ENCODE data around the gene ASMTL. TPM values are rescaled to one million over a fixed set of nuclear protein-coding genes. Genes with fewer than 3 reads are reported as not detected.

The ASMTL gene
- polyA plus RNA-seq, 1 donor (not counting 4 experiments of a cell fraction or from before 2014, with no cell fraction given): 13.8 TPM

DNA sequence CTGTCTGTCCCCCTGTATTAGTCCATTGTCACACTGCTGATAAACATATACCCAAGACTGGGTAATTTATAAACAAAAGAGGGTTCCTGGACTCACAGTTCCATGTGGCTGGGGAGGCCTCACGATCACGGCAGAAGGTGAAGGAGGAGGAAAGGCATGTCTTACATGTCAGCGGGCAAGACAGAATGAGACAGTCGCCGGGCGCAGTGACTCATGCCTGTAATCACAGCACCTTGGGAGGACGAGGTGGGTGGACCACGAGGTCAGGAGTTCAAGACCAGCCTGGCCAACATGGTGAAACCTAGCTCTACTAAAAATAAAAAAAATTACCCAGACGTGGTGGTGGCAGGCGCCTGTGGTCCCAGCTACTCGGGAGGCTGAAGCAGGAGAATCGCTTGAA lies 91.4 kb downstream of the ASMTL start:
- Histone ChIP-seq H3K36me3 (ENCODE audit: control insufficient read depth in 2 of 2, extremely low read depth in 1 of 2, insufficient read depth in 2 of 2, low read length in 2 of 2) (no peaks in the 10 kb centered on the region), H3K9me3 (ENCODE audit: control insufficient read depth, low read depth, low read length) (no peaks in the 10 kb centered on the region), H3K4me2 (ENCODE audit: control insufficient read depth, extremely low read depth, insufficient read depth, low read depth, low read length) (no peak overlapping the region), H3K27ac (ENCODE audit: control insufficient read depth, insufficient read depth, low read length) (no peak overlapping the region), H4K20me1 (ENCODE audit: control insufficient read depth, extremely low read depth, insufficient read depth, low read length) (no peaks in the 10 kb centered on the region), H2AFZ (ENCODE audit: control insufficient read depth, low read length) (no peak overlapping the region), H3K9me1 (ENCODE audit: control insufficient read depth, extremely low read depth, insufficient read depth, low read length) (no peaks in the 10 kb centered on the region), H3K4me3 (ENCODE audit: control insufficient read depth in 2 of 3, extremely low read depth in 1 of 3, insufficient read depth in 2 of 3, low read depth in 1 of 3, low read length in 3 of 3) (no peak overlapping the region), H3K27me3 (ENCODE audit: control insufficient read depth, extremely low read depth, insufficient read depth, low read length) (no peaks in the 10 kb centered on the region), H3K4me1 (ENCODE audit: control insufficient read depth, extremely low read depth, insufficient read depth, low read length) (no peaks in the 10 kb centered on the region), H3K9ac (ENCODE audit: control insufficient read depth, extremely low read depth, insufficient read depth, low read length) (no peak overlapping the region), H3K79me2 (ENCODE audit: control insufficient read depth, insufficient read depth, low read length) (no peaks in the 10 kb centered on the region)
- DNase-seq (ENCODE audit: low read depth, low spot score): no peak
- no peak for TF ChIP-seq EZH2 (IDR thresholded peaks at IDR 0.05; ENCODE audit: low read length)
- TF ChIP-seq, protein P1, sequence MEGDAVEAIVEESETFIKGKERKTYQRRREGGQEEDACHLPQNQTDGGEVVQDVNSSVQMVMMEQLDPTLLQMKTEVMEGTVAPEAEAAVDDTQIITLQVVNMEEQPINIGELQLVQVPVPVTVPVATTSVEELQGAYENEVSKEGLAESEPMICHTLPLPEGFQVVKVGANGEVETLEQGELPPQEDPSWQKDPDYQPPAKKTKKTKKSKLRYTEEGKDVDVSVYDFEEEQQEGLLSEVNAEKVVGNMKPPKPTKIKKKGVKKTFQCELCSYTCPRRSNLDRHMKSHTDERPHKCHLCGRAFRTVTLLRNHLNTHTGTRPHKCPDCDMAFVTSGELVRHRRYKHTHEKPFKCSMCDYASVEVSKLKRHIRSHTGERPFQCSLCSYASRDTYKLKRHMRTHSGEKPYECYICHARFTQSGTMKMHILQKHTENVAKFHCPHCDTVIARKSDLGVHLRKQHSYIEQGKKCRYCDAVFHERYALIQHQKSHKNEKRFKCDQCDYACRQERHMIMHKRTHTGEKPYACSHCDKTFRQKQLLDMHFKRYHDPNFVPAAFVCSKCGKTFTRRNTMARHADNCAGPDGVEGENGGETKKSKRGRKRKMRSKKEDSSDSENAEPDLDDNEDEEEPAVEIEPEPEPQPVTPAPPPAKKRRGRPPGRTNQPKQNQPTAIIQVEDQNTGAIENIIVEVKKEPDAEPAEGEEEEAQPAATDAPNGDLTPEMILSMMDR (optimal IDR thresholded peaks at IDR 0.05 in 1 of 3, IDR thresholded peaks at IDR 0.05 in 1 of 3, conservative IDR thresholded peaks at IDR 0.05 in 1 of 3; ENCODE audit: extremely low read depth in 1 of 3, insufficient read depth in 2 of 3, low read length in 3 of 3): no peak
- no peak for FAIRE-seq
- dilution Hi-C loops (cut with MboI; ENCODE audit: extremely low pct_ligation_motif_present, low sequenced_read_pairs): no loop called here

DNA sequence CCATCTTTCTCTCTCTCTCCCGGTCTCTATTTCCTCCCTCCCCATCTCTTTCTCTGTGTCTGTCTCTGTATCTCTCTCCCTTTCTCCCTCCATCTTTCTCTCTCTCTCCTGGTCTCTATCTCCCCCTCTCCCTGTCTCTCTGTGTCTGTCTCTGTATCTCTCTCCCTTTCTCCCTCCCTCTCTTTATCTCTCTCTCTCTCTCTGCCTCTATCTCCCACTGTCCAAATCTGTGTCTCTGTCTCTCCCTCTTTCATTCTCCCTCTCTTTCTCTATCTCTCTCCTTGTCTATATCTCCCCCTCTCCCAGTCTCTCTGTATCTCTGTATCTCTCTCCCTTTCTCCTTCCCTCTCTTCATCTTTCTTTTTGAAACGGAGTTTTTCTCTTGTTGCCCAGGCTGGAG lies 92.5 kb downstream of the ASMTL start:
- H3K79me2 ChIP-seq (ENCODE audit: control insufficient read depth, insufficient read depth, low read length): no peaks in the 10 kb centered on the region
- DNase-seq (ENCODE audit: low read depth, low spot score): no peak
- no peaks in the 10 kb centered on the region for H3K4me1 ChIP-seq (ENCODE audit: control insufficient read depth, extremely low read depth, insufficient read depth, low read length)
- dilution Hi-C loops (cut with MboI; ENCODE audit: extremely low pct_ligation_motif_present, low sequenced_read_pairs): no loop called here
- no peak for FAIRE-seq
- no peak overlapping the region for H3K9ac ChIP-seq (ENCODE audit: control insufficient read depth, extremely low read depth, insufficient read depth, low read length)
- TF ChIP-seq, protein P1 (optimal IDR thresholded peaks at IDR 0.05 in 1 of 3, IDR thresholded peaks at IDR 0.05 in 1 of 3, conservative IDR thresholded peaks at IDR 0.05 in 1 of 3; ENCODE audit: extremely low read depth in 1 of 3, insufficient read depth in 2 of 3, low read length in 3 of 3): no peak
- no peaks in the 10 kb centered on the region for H3K36me3 ChIP-seq (ENCODE audit: control insufficient read depth in 2 of 2, extremely low read depth in 1 of 2, insufficient read depth in 2 of 2, low read length in 2 of 2)
- no peak overlapping the region for H3K4me2 ChIP-seq (ENCODE audit: control insufficient read depth, extremely low read depth, insufficient read depth, low read depth, low read length)
- no peaks in the 10 kb centered on the region for H3K9me3 ChIP-seq (ENCODE audit: control insufficient read depth, low read depth, low read length)
- H3K9me1 ChIP-seq (ENCODE audit: control insufficient read depth, extremely low read depth, insufficient read depth, low read length): no peaks in the 10 kb centered on the region
- H3K4me3 ChIP-seq (ENCODE audit: control insufficient read depth in 2 of 3, extremely low read depth in 1 of 3, insufficient read depth in 2 of 3, low read depth in 1 of 3, low read length in 3 of 3): no peak overlapping the region
- no peak overlapping the region for H2AFZ ChIP-seq (ENCODE audit: control insufficient read depth, low read length)
- H3K27ac ChIP-seq (ENCODE audit: control insufficient read depth, insufficient read depth, low read length): no peak overlapping the region
- H3K27me3 ChIP-seq (ENCODE audit: control insufficient read depth, extremely low read depth, insufficient read depth, low read length): no peaks in the 10 kb centered on the region
- H4K20me1 ChIP-seq (ENCODE audit: control insufficient read depth, extremely low read depth, insufficient read depth, low read length): no peaks in the 10 kb centered on the region
